ENCODE data around the gene CNP. TPM values are rescaled to one million over a fixed set of nuclear protein-coding genes. Genes with fewer than 3 reads are reported as not detected.
A peak's percentile ranks its signal among the peaks of the same experiment; 100 is the strongest.

The CNP gene
- total RNA-seq, 2 donors from 2014 or later: 64.3 to 79.6 TPM

GRCh38 chr17:41962768-41963434 is 3.7 kb upstream of the CNP start:
- WGBS, 2 experiments (ENCODE audit: insufficient coverage in 1 of 2, insufficient read length in 1 of 2): 34 to 64% methylated on average over 5 to 9 of the region's 9 CpGs
- Mint-ChIP-seq H3K27me3 (ENCODE audit: insufficient read depth) (peaks cover 1% of the 10 kb centered on the region), H3K4me3 (no peak overlapping the region), H3K4me1 (peaks cover 27% of the 10 kb centered on the region), H3K9me3 (no peaks in the 10 kb centered on the region), H3K27ac (no peak overlapping the region), H3K36me3 (ENCODE audit: low read depth) (peaks cover 2% of the 10 kb centered on the region)
- DNase-seq: peak; percentile 97
- Histone ChIP-seq H3K36me3 (ENCODE audit: control insufficient read depth, insufficient read depth, low read length) (peaks cover under 1% of the 10 kb centered on the region), H3K27ac (ENCODE audit: low read depth, low read length) (no peak overlapping the region), H3K4me1 (ENCODE audit: control insufficient read depth, insufficient read depth, low read length) (peaks cover 13% of the 10 kb centered on the region), H3K27me3 (ENCODE audit: control insufficient read depth, insufficient read depth, low read length, poor library complexity, severe bottlenecking) (no peaks in the 10 kb centered on the region), H3K9ac (ENCODE audit: extremely low read depth, low read length, poor library complexity, severe bottlenecking) (no peak overlapping the region), H3K9me3 (ENCODE audit: control insufficient read depth, low read length) (no peaks in the 10 kb centered on the region), H3K4me3 (ENCODE audit: low read length) (no peak overlapping the region)
- peak; percentile 92 for TF ChIP-seq CTCF (conservative IDR thresholded peaks at IDR 0.05)

GRCh38 chr17:41965694-41966462 is 717 bp upstream of the CNP start:
- Mint-ChIP-seq H3K4me1 (peaks cover 15% of the 10 kb centered on the region), H3K9me3 (no peaks in the 10 kb centered on the region), H3K27me3 (ENCODE audit: insufficient read depth) (peaks cover 1% of the 10 kb centered on the region), H3K36me3 (ENCODE audit: low read depth) (peaks cover 23% of the 10 kb centered on the region), H3K4me3 (peak overlapping the region; percentile 71), H3K27ac (peak overlapping the region; percentile 91)
- Histone ChIP-seq H3K27ac (ENCODE audit: low read depth, low read length) (no peak overlapping the region), H3K36me3 (ENCODE audit: control insufficient read depth, insufficient read depth, low read length) (peaks cover 23% of the 10 kb centered on the region), H3K9ac (ENCODE audit: extremely low read depth, low read length, poor library complexity, severe bottlenecking) (peak overlapping the region; percentile 85), H3K9me3 (ENCODE audit: control insufficient read depth, low read length) (no peaks in the 10 kb centered on the region), H3K27me3 (ENCODE audit: control insufficient read depth, insufficient read depth, low read length, poor library complexity, severe bottlenecking) (no peaks in the 10 kb centered on the region), H3K4me3 (ENCODE audit: low read length) (peak overlapping the region; percentile 90), H3K4me1 (ENCODE audit: control insufficient read depth, insufficient read depth, low read length) (peaks cover 3% of the 10 kb centered on the region)
- no peak for TF ChIP-seq CTCF (conservative IDR thresholded peaks at IDR 0.05)
- WGBS, 2 experiments (ENCODE audit: insufficient coverage in 1 of 2, insufficient read length in 1 of 2): 10 to 11% methylated on average over 11 to 18 of the region's 18 CpGs
- peak; percentile 98 for DNase-seq

- Histone ChIP-seq H3K4me1 (ENCODE audit: control insufficient read depth, insufficient read depth, low read length) (peaks cover 3% of the 10 kb centered on the region), H3K27ac (ENCODE audit: low read depth, low read length) (peak overlapping the region; percentile 71), H3K27me3 (ENCODE audit: control insufficient read depth, insufficient read depth, low read length, poor library complexity, severe bottlenecking) (no peaks in the 10 kb centered on the region), H3K36me3 (ENCODE audit: control insufficient read depth, insufficient read depth, low read length) (peaks cover 35% of the 10 kb centered on the region), H3K4me3 (ENCODE audit: low read length) (peak overlapping the region; percentile 90), H3K9me3 (ENCODE audit: control insufficient read depth, low read length) (no peaks in the 10 kb centered on the region), H3K9ac (ENCODE audit: extremely low read depth, low read length, poor library complexity, severe bottlenecking) (peak overlapping the region; percentile 85)
- no peak for TF ChIP-seq CTCF (conservative IDR thresholded peaks at IDR 0.05)
- 31 to 70% methylated on average over 14 to 38 of the region's 39 CpGs for WGBS, 2 experiments (ENCODE audit: insufficient coverage in 1 of 2, insufficient read length in 1 of 2)
- Mint-ChIP-seq H3K36me3 (ENCODE audit: low read depth) (peaks cover 36% of the 10 kb centered on the region), H3K9me3 (no peaks in the 10 kb centered on the region), H3K27ac (peak overlapping the region; percentile 77), H3K4me1 (peaks cover 15% of the 10 kb centered on the region), H3K27me3 (ENCODE audit: insufficient read depth) (peaks cover 1% of the 10 kb centered on the region), H3K4me3 (peak overlapping the region; percentile 71)
- DNase-seq: peak; percentile 83
These were observed 736 bp downstream of the CNP start for GRCh38 chr17:41967141-41967920.

Data from endodermal cell (in vitro differentiated cells).